ENCODE results near the gene CCDC7. TPM values are rescaled to one million over a fixed set of nuclear protein-coding genes. Genes with fewer than 3 reads are reported as not detected.

The CCDC7 gene
- total RNA-seq, 1 experiment from 2014 or later = 4.0 TPM

GRCh38 chr10:32433542-32433941, 12.4 kb upstream of the CCDC7 start:
- no peak for DNase-seq (ENCODE audit: low read depth, low spot score)
- Histone ChIP-seq H4K20me1 (ENCODE audit: insufficient read depth) (no peaks in the 10 kb centered on the region), H3K4me2 (ENCODE audit: low read length) (no peak overlapping the region), H3K4me3 (replicated peaks in 1 of 2; ENCODE audit: low read depth in 1 of 2, low read length in 2 of 2) (no peak overlapping the region), H2AFZ (ENCODE audit: low read depth, low read length, poor library complexity, severe bottlenecking) (no peak overlapping the region), H3K4me1 (ENCODE audit: control insufficient read depth in 1 of 2, insufficient read depth in 2 of 2, low read length in 2 of 2) (no peaks in the 10 kb centered on the region), H3K79me2 (ENCODE audit: insufficient read depth, low read length) (no peaks in the 10 kb centered on the region), H3K9me2 (ENCODE audit: insufficient read depth) (no peaks in the 10 kb centered on the region), H3K36me3 (ENCODE audit: control insufficient read depth in 1 of 2, insufficient read depth in 2 of 2, low read length in 2 of 2) (no peaks in the 10 kb centered on the region), H3K9me3 (ENCODE audit: control insufficient read depth in 1 of 2, insufficient read depth in 1 of 2, low read depth in 1 of 2, low read length in 2 of 2) (peaks cover 0 to 4% of the 10 kb centered on the region in 2 experiments; a peak in 1 of 4 replicates), H3K27me3 (ENCODE audit: insufficient read depth, low read length) (no peaks in the 10 kb centered on the region), H3K27ac (ENCODE audit: low read depth, low read length) (no peak overlapping the region), H3K9ac (ENCODE audit: low read length) (no peak overlapping the region)
- POLR2A ChIA-PET = no interaction called here
- CTCF ChIA-PET = no interaction called here
- intact Hi-C loops (cut with micrococcal nuclease) = no loop called here
- RAD21 ChIA-PET (ENCODE audit: low non-redundant PET in 1 of 2, low total read pairs in 2 of 2, uncharacterized antibody in 2 of 2, unreplicated experiment in 2 of 2) = no interaction called here
- no peak for ATAC-seq
- no peak for TF ChIP-seq FOSL1 (IDR thresholded peaks at IDR 0.05; ENCODE audit: low read depth)
- no peak for TF ChIP-seq EGR1 (IDR thresholded peaks at IDR 0.05; ENCODE audit: low read depth)
- no TSS peak for BruUV-seq (replicated peaks)

DNA sequence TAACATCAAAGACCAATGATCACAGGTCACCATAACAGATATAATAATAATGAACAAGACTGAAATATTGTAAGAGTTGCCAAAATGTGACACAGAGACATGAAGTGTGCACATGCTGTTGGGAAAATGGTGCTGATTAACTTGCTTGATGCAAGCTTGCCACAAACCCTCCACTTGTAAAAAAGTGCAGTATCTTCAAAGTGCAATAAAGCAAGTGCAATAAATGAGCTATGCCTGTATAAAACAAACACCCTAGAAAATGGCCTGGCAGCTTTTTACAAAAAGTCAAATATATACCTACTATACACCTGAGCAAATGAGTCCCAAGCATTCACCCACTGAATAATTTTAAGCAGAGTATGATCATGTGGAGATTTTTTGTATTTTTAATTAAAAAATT, 9.7 kb upstream of the CCDC7 start:
- intact Hi-C loops (cut with micrococcal nuclease) = no loop called here
- Histone ChIP-seq H3K9me3 (ENCODE audit: control insufficient read depth in 1 of 2, insufficient read depth in 1 of 2, low read depth in 1 of 2, low read length in 2 of 2) (peaks cover 0 to 4% of the 10 kb centered on the region in 2 experiments; a peak in 1 of 4 replicates), H3K4me1 (ENCODE audit: control insufficient read depth in 1 of 2, insufficient read depth in 2 of 2, low read length in 2 of 2) (no peaks in the 10 kb centered on the region), H3K9me2 (ENCODE audit: insufficient read depth) (no peaks in the 10 kb centered on the region), H3K36me3 (ENCODE audit: control insufficient read depth in 1 of 2, insufficient read depth in 2 of 2, low read length in 2 of 2) (no peaks in the 10 kb centered on the region), H3K9ac (ENCODE audit: low read length) (no peak overlapping the region), H3K79me2 (ENCODE audit: insufficient read depth, low read length) (no peaks in the 10 kb centered on the region), H3K27ac (ENCODE audit: low read depth, low read length) (no peak overlapping the region), H3K4me3 (replicated peaks in 1 of 2; ENCODE audit: low read depth in 1 of 2, low read length in 2 of 2) (no peak overlapping the region), H2AFZ (ENCODE audit: low read depth, low read length, poor library complexity, severe bottlenecking) (no peak overlapping the region), H3K27me3 (ENCODE audit: insufficient read depth, low read length) (no peaks in the 10 kb centered on the region), H4K20me1 (ENCODE audit: insufficient read depth) (no peaks in the 10 kb centered on the region), H3K4me2 (ENCODE audit: low read length) (no peak overlapping the region)
- ChIA-PET RAD21 (ENCODE audit: low non-redundant PET in 1 of 2, low total read pairs in 2 of 2, uncharacterized antibody in 2 of 2, unreplicated experiment in 2 of 2) (no interaction called here), CTCF (no interaction called here), POLR2A (no interaction called here)
- ATAC-seq = no peak
- DNase-seq (ENCODE audit: low read depth, low spot score) = no peak
- no TSS peak for BruUV-seq (replicated peaks)
- TF ChIP-seq CBX3 (IDR thresholded peaks at IDR 0.05; ENCODE audit: low read depth) = no peak
- TF ChIP-seq, protein P1, sequence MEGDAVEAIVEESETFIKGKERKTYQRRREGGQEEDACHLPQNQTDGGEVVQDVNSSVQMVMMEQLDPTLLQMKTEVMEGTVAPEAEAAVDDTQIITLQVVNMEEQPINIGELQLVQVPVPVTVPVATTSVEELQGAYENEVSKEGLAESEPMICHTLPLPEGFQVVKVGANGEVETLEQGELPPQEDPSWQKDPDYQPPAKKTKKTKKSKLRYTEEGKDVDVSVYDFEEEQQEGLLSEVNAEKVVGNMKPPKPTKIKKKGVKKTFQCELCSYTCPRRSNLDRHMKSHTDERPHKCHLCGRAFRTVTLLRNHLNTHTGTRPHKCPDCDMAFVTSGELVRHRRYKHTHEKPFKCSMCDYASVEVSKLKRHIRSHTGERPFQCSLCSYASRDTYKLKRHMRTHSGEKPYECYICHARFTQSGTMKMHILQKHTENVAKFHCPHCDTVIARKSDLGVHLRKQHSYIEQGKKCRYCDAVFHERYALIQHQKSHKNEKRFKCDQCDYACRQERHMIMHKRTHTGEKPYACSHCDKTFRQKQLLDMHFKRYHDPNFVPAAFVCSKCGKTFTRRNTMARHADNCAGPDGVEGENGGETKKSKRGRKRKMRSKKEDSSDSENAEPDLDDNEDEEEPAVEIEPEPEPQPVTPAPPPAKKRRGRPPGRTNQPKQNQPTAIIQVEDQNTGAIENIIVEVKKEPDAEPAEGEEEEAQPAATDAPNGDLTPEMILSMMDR (IDR thresholded peaks at IDR 0.05 in 2 of 3, conservative IDR thresholded peaks at IDR 0.05 in 1 of 3; ENCODE audit: borderline replicate concordance in 1 of 3, insufficient read depth in 1 of 3, low read depth in 2 of 3, low read length in 2 of 3) = no peak
- no peak for TF ChIP-seq ZNF274 (IDR thresholded peaks at IDR 0.05; ENCODE audit: low read depth, low read length)
- TF ChIP-seq YY1 (IDR thresholded peaks at IDR 0.05; ENCODE audit: extremely low read depth, insufficient replicate concordance, low read depth, low read length) = no peak
- no peak for TF ChIP-seq RAD21 (IDR thresholded peaks at IDR 0.05; ENCODE audit: low read depth)
- TF ChIP-seq, protein P2, sequence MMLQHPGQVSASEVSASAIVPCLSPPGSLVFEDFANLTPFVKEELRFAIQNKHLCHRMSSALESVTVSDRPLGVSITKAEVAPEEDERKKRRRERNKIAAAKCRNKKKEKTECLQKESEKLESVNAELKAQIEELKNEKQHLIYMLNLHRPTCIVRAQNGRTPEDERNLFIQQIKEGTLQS (IDR thresholded peaks at IDR 0.05) = no peak
- TF ChIP-seq POLR2AphosphoS5 (IDR thresholded peaks at IDR 0.05; ENCODE audit: low read depth, low read length) = no peak
- no peak for TF ChIP-seq ZFX (IDR thresholded peaks at IDR 0.05)
- TF ChIP-seq POLR2A (IDR thresholded peaks at IDR 0.05; ENCODE audit: borderline replicate concordance, extremely low read depth, insufficient read depth, insufficient read length) = no peak
- no peak for TF ChIP-seq ELF1 (IDR thresholded peaks at IDR 0.05; ENCODE audit: borderline replicate concordance, low read depth)
- no peak for TF ChIP-seq EGR1 (IDR thresholded peaks at IDR 0.05; ENCODE audit: low read depth)
- no peak for TF ChIP-seq JUND (IDR thresholded peaks at IDR 0.05)
- TF ChIP-seq TCF7L2 (IDR thresholded peaks at IDR 0.05; ENCODE audit: borderline replicate concordance, extremely low read depth, insufficient read depth, insufficient read length) = no peak
- TF ChIP-seq, protein P3, sequence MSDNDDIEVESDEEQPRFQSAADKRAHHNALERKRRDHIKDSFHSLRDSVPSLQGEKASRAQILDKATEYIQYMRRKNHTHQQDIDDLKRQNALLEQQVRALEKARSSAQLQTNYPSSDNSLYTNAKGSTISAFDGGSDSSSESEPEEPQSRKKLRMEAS (IDR thresholded peaks at IDR 0.05) = no peak
- TF ChIP-seq SP1 (IDR thresholded peaks at IDR 0.05; ENCODE audit: low read depth) = no peak
- no peak for TF ChIP-seq EZH2phosphoT487 (IDR thresholded peaks at IDR 0.05; ENCODE audit: borderline replicate concordance)
- TF ChIP-seq CEBPB (IDR thresholded peaks at IDR 0.05; ENCODE audit: low read depth) = no peak
- no peak for TF ChIP-seq EZH2 (IDR thresholded peaks at IDR 0.05)
